ENCODE data around the gene DNAH14.
"Not testable (repeated sequence)": the region's sequence is repeated elsewhere in the genome, so short reads cannot be mapped to it uniquely, and the experiment has no call there.

DNAH14 gene

DNA sequence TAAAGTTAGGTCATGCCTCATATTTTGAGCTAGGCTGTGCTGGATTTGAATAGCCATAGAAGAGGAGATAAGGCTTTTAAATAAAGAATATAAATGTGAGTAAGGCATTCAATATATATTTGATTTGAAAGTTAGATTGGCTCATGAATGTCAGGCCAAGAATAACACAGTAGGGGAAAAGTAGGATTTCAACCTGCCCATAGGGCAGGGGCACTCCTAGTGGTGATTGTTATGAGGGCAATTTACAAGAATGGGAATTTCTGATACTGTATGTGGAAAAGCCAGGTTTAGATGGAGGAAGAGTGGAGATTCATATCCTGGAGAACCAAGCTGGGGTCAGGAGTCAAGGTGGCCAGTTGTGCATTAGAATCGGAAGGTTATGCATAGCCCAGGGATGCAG lies 74.9 kb downstream of the DNAH14 start:
- DNase-seq: no peak

DNA sequence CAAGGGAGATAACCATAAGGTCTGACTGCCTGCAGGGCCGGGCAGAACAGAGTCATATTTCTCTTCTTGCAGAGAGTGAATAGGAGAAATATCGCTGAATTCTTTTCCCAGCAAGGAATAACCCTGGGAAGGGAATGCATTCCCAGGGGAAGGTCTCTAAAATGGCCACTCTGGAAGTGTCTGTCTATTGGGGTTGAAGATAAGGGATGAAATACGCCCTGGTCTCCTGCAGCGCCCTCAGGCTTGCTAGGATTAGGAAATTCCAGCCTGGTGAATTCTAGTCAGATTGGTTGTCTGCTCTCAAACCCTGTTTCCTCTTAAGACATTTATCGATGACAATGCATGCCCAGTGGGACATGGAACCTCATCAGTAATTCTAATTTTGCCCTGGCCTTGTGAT lies 76.9 kb downstream of the DNAH14 start:
- not testable (repeated sequence) for DNase-seq

DNA sequence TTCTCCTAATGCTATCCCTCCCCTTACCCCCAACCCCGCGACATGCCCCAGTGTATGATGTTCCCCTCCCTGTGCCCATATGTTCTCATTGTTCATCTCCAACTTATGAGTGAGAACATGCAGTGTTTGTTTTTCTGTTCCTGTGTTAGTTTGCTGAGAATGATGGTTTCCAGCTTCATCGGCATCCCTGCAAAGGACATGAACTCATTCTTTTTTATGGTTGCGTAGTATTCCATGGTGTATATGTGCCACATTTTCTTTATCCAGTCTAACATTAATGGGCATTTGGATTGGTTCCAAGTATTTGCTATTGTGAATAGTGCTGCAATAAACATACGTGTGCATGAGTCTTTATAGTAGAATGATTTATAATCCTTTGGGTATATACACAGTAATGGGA lies 78.6 kb downstream of the DNAH14 start:
- not testable (repeated sequence) for DNase-seq

DNA sequence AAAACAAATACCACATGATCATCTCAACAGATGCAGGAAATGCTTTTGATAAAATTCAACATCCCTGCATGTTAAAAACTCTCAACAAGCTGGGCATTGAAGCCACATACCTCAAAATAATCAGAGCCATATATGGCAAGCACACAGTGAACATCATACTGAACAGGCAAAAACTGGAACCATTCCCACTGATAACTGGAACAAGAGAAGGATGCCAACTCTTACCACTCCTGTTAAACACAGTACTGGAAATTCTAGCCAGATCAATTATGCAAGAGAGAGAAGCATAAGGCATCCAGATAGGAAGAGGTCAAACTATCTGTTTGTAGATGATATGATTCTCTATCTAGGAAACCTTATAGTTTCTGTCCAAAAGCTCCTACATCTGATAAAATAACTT lies 91.6 kb downstream of the DNAH14 start:
- no peak for DNase-seq

DNA sequence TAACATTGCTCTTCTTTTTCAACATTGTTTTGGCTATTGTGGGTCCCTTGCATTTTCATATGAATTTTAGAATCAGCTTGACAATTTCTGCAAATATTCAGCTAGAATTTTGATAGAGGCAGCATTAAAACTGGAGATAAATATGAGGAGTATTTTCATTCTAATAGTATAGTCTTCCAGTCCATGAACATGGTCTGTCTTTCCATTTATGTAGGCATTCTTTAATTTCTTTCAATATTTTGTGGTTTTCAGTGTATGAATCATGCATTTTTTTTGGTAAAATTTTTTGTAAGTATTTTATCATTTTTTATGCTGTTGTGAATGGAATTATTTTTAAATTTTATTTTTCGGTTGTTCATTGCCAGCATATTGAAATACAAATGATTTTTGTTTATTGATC lies 97.2 kb downstream of the DNAH14 start:
- DNase-seq: no peak

DNA sequence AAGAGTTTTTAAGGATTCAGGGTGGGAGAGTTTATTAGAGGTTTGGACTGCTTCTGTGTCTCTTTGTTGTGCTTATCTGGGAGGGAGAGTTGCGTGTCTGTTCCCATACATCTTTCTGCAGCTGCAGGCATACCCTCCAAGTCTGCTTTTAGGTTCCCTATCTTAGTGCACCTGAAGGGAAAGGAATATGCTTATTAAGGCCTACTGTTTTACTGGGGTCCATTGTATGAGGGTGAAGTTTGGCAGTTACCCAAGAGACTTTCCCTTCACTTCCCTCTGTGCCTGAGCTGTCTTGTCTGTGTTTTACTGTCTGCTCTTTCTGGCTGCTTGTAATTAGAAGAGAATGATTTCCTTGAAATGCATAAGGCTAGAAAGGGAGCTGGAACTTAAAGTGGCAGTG lies 107.0 kb downstream of the DNAH14 start:
- not testable (repeated sequence) for DNase-seq

DNA sequence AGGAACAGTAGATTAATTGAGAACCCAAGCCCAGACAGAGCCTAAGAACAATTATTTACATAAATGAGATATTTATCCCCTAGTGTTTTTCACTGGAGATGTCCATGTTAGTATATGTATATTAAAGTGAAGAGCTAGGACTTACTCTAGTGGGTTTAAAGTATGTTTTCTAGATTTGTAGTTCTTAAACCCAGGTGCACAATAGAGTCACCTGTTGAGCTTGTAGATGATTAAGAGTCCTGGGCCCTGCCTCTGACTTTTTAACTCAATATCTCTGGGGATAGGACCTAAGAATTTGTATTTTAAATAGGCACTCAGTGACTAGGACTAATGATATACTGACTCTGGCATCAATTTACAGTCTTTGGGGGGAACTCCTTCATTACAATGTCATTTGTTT lies 112.8 kb downstream of the DNAH14 start:
- DNase-seq: no peak

DNA sequence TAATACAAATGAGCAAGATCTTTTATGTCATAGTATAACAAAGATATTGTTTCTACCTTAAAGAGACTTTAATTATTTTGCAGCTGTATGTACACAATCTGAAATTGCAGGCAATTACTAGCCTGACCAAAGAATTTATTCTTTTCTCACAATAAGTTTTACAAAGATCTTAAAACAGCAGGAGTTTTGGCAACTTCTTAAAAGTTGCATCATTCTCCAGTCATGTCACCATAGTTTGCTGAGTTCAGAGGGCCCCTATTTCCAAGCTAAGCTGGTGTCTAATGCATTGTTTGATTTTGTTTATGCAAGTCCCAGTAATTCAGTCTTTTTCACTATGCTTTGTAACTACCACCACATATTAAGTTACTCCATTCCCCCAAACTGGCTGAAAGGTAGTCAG lies 114.8 kb downstream of the DNAH14 start:
- no peak for DNase-seq

DNA sequence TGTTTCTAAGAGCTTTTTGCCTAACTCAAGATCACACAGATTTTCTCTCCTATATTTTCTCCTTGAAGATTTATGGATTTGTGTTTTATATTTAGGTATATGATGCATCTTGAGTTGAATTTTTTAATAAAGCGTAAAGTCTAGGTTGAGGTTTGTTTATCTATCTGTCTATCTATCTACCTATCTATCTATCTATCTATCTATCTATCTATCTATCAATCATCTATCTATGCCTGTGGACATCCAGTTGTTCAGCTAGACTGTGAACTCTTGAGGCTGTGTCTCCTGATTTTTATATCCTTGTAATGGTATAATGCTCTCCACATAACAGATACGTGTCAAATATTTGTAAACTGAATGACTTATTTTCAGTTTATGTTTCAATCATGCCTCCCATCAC lies 120.1 kb downstream of the DNAH14 start:
- DNase-seq: no peak

DNA sequence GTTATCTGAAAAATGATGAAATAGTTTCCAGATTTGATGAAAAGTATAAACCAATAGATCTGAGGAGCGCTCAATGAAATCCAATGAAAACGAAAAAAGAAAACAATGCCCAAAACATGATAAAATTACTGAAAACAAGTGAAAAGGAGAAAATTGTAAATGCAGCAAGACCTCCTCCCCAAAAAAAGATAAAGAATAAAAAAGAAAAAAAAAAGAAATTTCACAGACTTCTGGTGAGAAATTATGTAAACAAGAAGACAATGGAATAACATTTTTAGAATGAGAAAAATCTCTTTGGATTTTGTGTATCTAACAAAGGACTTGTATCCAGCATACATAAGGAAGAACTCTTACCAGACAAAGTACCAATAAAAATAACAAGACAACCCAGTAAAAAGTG lies 134.2 kb downstream of the DNAH14 start:
- no peak for DNase-seq

DNA sequence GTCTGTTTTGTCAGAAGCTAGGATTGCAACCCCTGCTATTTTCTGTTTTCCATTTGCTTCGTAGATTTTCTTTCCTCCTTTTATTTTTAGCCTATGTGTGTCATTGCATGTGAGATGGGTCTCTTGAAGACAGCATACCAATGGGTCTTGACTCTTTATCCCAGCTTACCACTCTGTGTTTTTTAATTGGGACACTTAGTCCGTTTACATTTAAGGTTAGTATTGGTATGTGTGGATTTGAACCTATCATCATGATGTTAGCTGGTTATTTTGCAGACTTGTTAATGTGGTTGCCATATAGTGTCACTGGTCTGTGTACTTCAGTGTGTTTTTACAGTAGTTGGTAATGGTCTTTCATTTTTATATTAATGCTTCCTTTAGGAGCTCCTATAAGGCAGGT lies 141.5 kb downstream of the DNAH14 start:
- no peak for DNase-seq

DNA sequence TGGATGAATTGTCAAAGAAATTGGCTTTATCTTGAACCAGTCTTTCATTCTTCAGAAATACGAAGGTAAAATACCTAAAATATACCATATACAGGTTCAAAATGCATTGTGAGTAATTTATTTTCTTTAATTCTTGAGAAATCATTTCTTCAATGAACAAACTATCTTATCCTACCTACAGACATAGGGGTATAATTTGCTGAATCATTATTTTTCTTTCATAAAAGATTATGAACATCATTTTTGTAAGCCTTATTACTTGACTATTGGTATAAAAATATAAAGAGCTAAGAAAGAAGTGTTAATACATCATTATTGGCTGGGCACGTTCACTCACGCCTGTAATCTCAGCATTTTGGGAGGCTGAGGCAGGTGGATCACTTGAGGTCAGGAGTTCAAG lies 167.7 kb downstream of the DNAH14 start:
- DNase-seq: no peak

DNA sequence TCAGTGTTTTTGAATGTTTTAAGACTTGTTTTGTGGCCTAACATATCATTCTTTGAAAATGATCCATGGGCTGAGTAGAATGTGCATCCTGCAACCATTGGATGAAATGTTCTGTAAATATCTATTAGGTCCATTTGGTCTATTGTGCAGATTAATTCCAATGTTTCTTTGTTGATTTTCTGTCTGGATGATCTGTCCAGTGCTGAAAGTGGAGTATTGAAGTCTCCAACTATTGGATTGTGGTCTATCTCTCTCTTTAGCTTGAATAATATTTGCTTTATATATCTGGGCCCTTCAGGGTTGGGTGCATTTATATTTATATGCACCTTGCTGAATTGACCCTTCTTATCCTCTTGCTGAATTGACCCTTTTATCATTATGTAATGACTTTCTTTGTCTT lies 181.5 kb downstream of the DNAH14 start:
- no peak for DNase-seq

DNA sequence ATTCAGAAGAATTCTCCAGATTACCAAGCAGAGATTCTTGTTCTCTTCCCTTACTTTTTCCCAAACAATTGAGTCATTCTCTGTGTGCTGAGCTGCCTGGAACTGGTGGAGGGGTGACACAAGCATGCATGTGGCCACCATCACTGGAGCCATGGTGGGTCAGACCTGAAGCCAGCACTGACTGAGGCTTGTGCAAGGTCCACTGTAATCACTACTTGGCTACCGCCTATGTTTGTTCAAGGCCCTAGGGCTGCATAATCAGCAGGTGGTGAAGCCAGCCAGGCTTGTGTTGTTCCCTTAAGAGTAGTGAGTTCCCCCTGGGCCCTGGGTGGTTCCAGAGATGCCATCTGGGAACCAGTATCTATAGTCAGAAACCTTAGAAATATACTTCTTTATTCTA lies 183.8 kb downstream of the DNAH14 start:
- no peak for DNase-seq

DNA sequence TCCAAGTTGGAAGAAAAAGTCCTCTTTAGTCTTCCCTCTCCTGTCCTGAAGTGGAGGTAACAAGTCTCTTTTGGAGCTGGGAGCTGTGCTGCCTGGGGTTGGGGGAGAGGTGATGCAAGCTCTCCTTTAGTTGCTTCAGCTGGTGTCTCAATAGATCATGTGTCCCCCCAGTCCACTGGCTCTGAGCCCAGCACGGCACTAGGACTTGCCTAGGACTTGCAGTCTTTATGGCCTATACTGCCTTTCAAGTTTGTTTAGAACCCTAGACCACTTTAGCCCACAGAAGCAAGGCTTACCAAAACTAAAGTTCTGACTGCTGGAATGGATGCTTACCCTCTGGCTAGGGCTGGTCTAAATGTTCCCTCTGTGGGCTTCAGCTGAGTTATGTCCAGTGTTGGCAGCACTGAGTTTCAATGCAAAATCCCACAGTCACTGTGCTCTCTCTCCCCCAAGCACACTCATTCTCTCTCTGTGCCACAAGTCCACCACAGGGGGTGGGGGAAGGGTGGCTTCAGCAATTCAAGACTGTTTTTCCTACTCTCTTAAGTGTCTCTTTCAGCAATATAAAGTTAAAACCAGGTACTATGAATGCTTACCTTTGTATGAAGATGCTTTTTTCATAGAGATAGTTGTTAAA lies 185.0 kb downstream of the DNAH14 start:
- DNase-seq: no peak

DNA sequence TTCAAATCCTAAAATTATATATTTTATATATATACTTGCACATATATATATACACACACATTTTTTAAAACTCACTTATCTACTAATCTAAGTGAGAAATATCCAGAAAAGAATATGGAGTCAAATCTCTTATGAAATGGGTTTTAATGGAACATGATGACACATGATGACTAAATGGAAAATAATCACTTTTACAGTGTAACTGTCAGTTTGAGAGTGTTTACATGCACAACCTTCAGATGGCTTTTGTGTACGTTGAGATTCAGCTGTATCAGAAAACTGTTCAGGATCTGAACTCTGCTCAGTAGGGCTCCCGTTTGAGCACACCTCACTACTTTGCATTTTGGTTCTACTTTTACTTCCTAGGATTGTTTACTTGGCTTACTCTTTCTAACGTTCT lies 189.8 kb downstream of the DNAH14 start:
- no peak for DNase-seq

DNA sequence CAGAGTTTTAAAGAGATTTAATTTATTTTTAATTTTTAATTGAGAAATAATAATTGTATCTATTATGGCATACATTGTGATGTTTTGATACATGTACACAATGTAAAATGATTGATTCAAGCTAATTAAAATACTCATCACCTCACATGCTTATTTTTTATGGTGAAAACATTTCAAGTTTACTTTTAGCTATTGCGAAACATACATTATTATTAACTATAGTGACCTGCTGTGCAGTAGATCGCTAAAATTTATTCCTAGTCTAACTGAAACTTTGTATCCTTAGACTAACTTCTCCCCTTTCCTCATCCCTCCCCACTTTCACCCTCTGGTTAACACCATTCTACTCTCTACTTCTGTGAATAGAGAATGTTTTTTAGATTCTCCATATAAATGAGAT lies 191.6 kb downstream of the DNAH14 start:
- DNase-seq: no peak

DNA sequence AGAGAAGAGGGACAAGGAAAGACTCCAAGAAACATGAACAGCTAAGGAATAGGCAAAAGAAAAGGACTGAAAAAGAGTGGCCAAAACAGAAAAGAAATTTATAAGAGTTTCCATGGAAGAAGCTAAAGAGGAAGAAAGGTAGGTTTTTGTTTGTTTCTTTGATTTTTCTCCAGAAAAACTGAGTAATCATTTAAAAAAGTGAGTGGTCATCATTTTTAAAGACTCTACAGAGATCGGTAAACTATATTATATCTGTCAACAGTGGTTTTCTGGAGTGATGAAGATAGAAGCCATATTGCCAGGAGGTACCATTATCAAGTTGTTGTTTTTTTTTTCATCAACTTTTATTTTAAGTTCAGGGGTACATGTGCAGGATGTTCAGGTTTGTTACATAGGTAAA lies 202.4 kb downstream of the DNAH14 start:
- no peak for DNase-seq

DNA sequence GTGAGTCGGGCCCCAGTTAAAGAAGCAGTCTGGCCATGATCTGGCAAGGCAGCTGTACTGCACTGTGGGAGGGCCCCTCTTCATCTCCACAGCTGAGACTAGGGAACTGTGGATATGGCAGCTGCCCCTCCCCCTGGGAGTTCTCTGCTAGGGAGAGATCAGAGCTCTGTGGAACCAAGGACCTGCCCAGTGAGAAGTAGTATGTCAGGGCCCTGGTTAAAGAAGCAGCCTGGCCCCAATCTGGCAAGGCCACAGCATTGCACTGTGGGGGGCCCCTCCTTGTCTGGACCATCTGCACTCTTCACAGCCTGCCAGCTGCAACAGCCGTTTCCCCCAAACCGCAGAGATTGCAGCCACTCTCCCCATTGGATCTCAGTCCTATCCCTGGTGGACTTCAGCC lies 208.5 kb downstream of the DNAH14 start:
- no peak for DNase-seq

DNA sequence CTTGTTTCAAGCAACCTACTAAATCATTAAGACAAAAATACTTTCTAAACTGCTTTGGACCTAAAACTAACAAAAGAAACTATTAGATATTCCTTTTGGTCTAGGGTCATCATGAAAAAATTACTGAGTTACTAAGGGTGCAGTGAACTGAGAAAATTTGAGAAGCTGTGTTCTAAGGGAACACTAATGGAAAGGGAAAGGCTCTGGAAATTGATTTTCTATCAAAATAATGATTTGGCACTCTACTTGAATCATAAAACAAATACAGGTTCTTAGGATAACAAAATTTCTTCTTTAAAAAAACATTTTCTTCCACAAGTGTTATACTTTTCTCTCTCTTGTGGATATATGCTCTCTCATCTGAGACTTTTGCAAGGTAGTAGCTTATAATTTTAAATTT lies 213.5 kb downstream of the DNAH14 start:
- no peak for DNase-seq

DNA sequence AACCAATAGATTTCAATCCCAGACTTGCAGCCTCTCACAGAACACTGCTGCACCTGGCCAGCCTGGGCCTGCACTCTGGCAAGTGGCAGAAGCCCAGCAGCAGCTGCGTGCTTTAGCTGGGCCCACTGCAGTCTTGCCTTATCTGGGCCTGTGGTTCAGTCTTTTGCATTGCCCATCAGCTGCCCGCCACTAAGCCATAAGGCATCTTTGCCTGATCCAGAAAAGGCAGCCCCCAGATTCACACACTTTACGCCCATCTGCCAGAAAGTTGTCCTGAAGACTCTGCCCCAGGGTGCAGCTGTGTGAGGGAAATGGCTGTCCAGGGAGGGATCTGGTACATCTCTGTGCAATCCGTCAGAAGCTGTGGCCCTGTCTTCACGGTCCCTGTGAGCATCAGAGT lies 217.0 kb downstream of the DNAH14 start:
- peak; percentile 57 for DNase-seq

DNA sequence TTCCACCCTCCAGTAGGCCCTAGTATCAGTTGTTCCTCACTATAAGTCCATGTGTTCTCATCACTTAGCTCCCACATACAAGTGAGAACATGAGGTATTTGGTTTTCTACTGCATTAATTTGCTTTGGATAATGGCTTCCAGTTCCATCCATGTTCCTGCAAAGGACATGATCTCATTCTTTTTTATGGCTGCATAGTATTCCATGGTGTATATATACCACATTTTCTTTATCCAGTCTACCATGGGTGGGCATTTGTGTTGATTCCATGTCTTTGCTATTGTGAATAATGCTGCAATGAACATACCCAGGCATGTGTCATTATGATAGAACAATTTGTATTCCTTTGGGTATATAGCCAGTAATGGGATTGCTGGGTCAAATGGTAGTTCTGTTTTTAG lies 218.3 kb downstream of the DNAH14 start:
- DNase-seq: not testable (repeated sequence)

DNA sequence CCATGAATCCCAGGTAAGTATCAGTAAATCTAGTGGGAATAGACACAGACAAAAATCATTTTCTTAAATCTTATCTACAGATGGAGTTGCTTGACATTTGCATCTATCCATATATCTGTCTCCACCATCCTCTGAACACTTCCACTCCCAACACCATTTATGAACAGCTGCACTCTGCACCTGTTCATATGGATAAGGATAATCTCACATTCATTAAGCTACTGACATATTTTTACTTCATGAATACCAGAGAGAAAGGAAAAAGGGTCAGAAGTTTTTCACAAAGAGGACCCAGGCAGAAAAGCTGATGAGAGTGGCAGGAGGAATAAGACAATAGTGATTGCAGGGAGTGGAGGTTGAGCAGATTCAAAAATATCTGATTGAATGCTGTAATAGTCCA lies 222.6 kb downstream of the DNAH14 start:
- DNase-seq: no peak

DNA sequence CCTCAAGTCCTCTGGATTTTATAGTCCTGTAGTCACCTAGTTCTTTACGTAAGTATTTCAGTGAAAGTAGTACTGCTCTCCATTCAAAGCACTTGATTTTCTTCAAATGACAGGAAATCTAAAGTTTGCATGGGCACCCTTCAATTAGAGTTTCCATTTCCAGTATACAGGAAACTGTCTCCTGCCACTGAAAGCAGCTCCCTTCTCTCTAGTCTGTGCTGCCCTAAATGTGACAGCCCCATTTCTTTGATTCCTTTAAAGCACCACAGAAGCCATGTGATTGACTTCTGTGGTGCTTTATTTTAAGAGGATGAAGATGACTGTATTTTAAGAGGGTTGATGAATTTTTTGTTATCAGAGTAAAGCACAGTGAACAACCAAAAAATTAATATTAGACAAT lies 226.1 kb downstream of the DNAH14 start:
- DNase-seq: no peak

DNA sequence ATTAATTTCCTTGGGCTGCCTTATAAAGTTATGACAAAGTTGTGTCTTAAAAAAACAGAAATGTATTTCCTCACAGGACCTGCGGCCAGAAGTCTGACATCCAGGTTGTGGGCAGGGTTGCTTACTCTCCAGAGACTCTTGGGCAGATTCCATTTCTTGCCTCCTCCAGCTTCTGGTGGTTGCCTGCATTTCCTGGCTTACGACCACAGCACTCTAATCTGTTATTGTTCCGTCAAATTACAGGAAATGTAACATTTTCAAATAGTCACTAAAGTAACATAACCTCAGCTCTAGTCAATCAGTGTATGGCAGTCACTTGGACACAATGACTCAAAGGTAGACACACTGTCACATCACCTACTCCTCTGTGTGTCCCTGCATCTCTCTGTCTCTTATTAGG lies 226.8 kb downstream of the DNAH14 start:
- no peak for DNase-seq

DNA sequence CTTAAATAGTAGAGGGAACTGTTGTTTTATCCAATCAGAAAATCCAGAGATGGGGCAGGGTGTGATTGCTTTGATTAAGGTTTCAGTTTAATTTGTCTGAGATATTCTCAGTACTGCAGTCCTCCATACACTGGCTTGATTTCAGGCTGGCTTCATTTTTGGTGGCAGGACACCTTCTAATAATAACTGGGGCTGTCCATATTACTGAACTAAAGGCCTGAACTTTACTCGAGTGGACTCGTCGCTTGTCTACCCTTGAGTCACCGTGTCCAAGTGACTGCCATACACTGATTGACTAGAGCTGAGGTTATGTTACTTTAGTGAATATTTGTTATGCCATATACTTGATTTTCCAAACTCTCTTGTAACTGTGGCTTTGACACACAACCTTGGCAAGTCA lies 228.8 kb downstream of the DNAH14 start:
- no peak for DNase-seq

Data from NCI-H774 (cell line).